Neural cell (in vitro differentiated cells): ENCODE data around the gene ST6GALNAC2. TPM values are rescaled to one million over a fixed set of nuclear protein-coding genes. Genes with fewer than 3 reads are reported as not detected.
"Not testable (repeated sequence)": the region's sequence is repeated elsewhere in the genome, so short reads cannot be mapped to it uniquely, and the experiment has no call there.

Experiments used
- H2AFZ ChIP-seq: fragments of 200-600, 300-800 bp; sonication (generic), shearing (Covaris generic); 2 replicates; pipeline ENCODE4 v1.6.0; 2014; ENCODE audit warnings: low read depth, mild to moderate bottlenecking, antibody characterized with exemption, low read length, moderate library complexity
- H3F3A ChIP-seq: fragments of 200-600 bp; shearing (Covaris generic); 2 replicates; pipeline ENCODE4 v1.6.1; 2016; ENCODE audit warnings: mild to moderate bottlenecking, moderate library complexity, mixed read lengths, antibody characterized with exemption, low read length; ENCODE audit not compliant: insufficient read depth, poor library complexity, severe bottlenecking
- H3K27ac ChIP-seq: fragments of 200-600, 300-800 bp; sonication (generic), shearing (Covaris generic); 2 replicates; pipeline ENCODE4 v1.5.1; 2014; ENCODE audit warnings: mild to moderate bottlenecking, low read length, moderate library complexity
- H3K27me3 ChIP-seq: fragments of 300-800, 200-600 bp; sonication (generic), shearing (Covaris generic); 2 replicates; pipeline ENCODE4 v1.6.0; 2014; ENCODE audit warnings: mild to moderate bottlenecking, low read depth, low read length, moderate library complexity; ENCODE audit not compliant: insufficient read depth
- H3K36me3 ChIP-seq: fragments of 300-800, 200-600 bp; sonication (generic), shearing (Covaris generic); 2 replicates; pipeline ENCODE4 v1.5.1; 2014; ENCODE audit warnings: mild to moderate bottlenecking, antibody characterized with exemption, low read length, moderate library complexity; ENCODE audit not compliant: insufficient read depth
- H3K4me2 ChIP-seq: fragments of 300-800, 200-600 bp; sonication (generic), shearing (Covaris generic); 2 replicates; pipeline ENCODE4 v1.6.0; 2014; ENCODE audit warnings: mild to moderate bottlenecking, low read length
- H3K4me3 ChIP-seq: fragments of 300-800, 200-600 bp; sonication (generic), shearing (Covaris generic); 2 replicates; pipeline ENCODE4 v1.5.1; 2014; ENCODE audit warnings: mild to moderate bottlenecking, low read length, moderate library complexity
- H3K79me2 ChIP-seq: fragments of 200-600 bp; shearing (Covaris generic); replicated peaks from 2 replicates; pipeline ENCODE4 v1.6.0; 2014; ENCODE audit warnings: mild to moderate bottlenecking, low read length, moderate library complexity; ENCODE audit not compliant: insufficient read depth
- H3K9ac ChIP-seq: fragments of 300-800, 200-600 bp; sonication (generic), shearing (Covaris generic); 2 replicates; pipeline ENCODE4 v1.6.1; 2016; ENCODE audit warnings: mild to moderate bottlenecking, low read length, mixed read lengths
- H3K9me2 ChIP-seq: fragments of 200-600 bp; shearing (Covaris generic); 2 replicates; pipeline ENCODE4 v1.6.1; 2016; ENCODE audit warnings: mild to moderate bottlenecking, low read length, mixed read lengths; ENCODE audit not compliant: insufficient read depth
- H3K9me3 ChIP-seq: fragments of 200-600, 300-800 bp; sonication (generic), shearing (Covaris generic); 2 replicates; pipeline ENCODE4 v1.6.1; 2016; ENCODE audit warnings: mild to moderate bottlenecking, mixed run types, low read length, moderate library complexity, mixed read lengths
- H4K20me1 ChIP-seq: fragments of 200-600 bp; shearing (Covaris generic); 2 replicates; pipeline ENCODE4 v1.6.1; 2016; ENCODE audit warnings: mild to moderate bottlenecking, mixed run types; ENCODE audit not compliant: insufficient read depth
- CTCF ChIP-seq: fragments of 450-650 bp; IDR thresholded peaks from 2 replicates; pipeline ENCODE4 v1.5.1; 2014; ENCODE audit warnings: antibody characterized with exemption, mild to moderate bottlenecking, moderate library complexity; ENCODE audit not compliant: poor library complexity, severe bottlenecking
- EP300 ChIP-seq: fragments of 450-650 bp; conservative IDR thresholded peaks from 2 replicates; pipeline ENCODE4 v1.6.1; 2014; ENCODE audit warnings: antibody characterized with exemption, mild to moderate bottlenecking, moderate library complexity; ENCODE audit not compliant: poor library complexity, severe bottlenecking
- EZH2 ChIP-seq: fragments of 200-600, 300-800 bp; shearing (Covaris generic), sonication (generic); IDR thresholded peaks from 2 replicates; pipeline ENCODE4 v1.6.1; 2014; ENCODE audit warnings: antibody characterized with exemption, low read length, borderline replicate concordance, mild to moderate bottlenecking; ENCODE audit not compliant: insufficient read depth, poor library complexity, severe bottlenecking
- MXI1 ChIP-seq: fragments of 450-650 bp; conservative IDR thresholded peaks from 2 replicates; pipeline ENCODE4 v1.6.1; 2014; ENCODE audit warnings: antibody characterized with exemption, mild to moderate bottlenecking; ENCODE audit not compliant: poor library complexity, severe bottlenecking
- POLR2AphosphoS5 ChIP-seq: IDR thresholded peaks from 2 replicates; pipeline ENCODE4 v1.6.1; 2012
- RAD21 ChIP-seq: fragments of 450-650 bp; conservative IDR thresholded peaks from 2 replicates; pipeline ENCODE4 v1.6.1; 2014; ENCODE audit warnings: antibody characterized with exemption, mild to moderate bottlenecking, moderate library complexity
- REST ChIP-seq: IDR thresholded peaks from 2 replicates; pipeline ENCODE4 v1.6.1; 2012; ENCODE audit warnings: borderline replicate concordance
- SMC3 ChIP-seq: fragments of 450-650 bp; conservative IDR thresholded peaks from 2 replicates; pipeline ENCODE4 v1.6.1; 2014; ENCODE audit warnings: antibody characterized with exemption, mild to moderate bottlenecking, moderate library complexity; ENCODE audit not compliant: poor library complexity
- TAF1 ChIP-seq: IDR thresholded peaks from 2 replicates; pipeline ENCODE4 v1.6.1; 2012; ENCODE audit warnings: low read depth
- polyA plus RNA-seq: library from polyadenylated mRNA; depleted of rRNA; stranded (reverse); fragments of >200 nt; gene quantifications from 2 replicates; pipeline ENCODE4 v1.2.3, GENCODE V29; 2014

ST6GALNAC2 gene
- polyA plus RNA-seq, 1 donor from 2014 or later, result not detected

- no peak overlapping the region for H3K4me3 ChIP-seq
- H2AFZ ChIP-seq, result no peak overlapping the region
- H3K9ac ChIP-seq, result no peak overlapping the region
- H3K27ac ChIP-seq, result no peak overlapping the region
- no peaks in the 10 kb centered on the region for H3K9me2 ChIP-seq
- H3K4me2 ChIP-seq, result no peak overlapping the region
- no peak for TF ChIP-seq SMC3
- no peak for TF ChIP-seq CTCF
- TF ChIP-seq REST, result no peak
- no peak for TF ChIP-seq EZH2
- no peak for TF ChIP-seq TAF1
- TF ChIP-seq RAD21, result no peak
- TF ChIP-seq POLR2AphosphoS5, result no peak
- no peak for TF ChIP-seq EP300
- no peak for TF ChIP-seq MXI1
- H3K79me2 ChIP-seq, result no peaks in the 10 kb centered on the region
- no peaks in the 10 kb centered on the region for H3F3A ChIP-seq
- H3K36me3 ChIP-seq, result peaks cover 5% of the 10 kb centered on the region
- no peaks in the 10 kb centered on the region for H3K9me3 ChIP-seq
- no peaks in the 10 kb centered on the region for H3K27me3 ChIP-seq
- no peaks in the 10 kb centered on the region for H4K20me1 ChIP-seq
Measured at GRCh38 chr17:76566613-76566943, 19.1 kb downstream of the ST6GALNAC2 start.

- no peak overlapping the region for H3K4me3 ChIP-seq
- no peak overlapping the region for H3K27ac ChIP-seq
- H3K27me3 ChIP-seq, result no peaks in the 10 kb centered on the region
- no peaks in the 10 kb centered on the region for H3F3A ChIP-seq
- H4K20me1 ChIP-seq, result no peaks in the 10 kb centered on the region
- H3K36me3 ChIP-seq, result peaks cover 5% of the 10 kb centered on the region
- H3K9me2 ChIP-seq, result no peaks in the 10 kb centered on the region
- no peak overlapping the region for H3K9ac ChIP-seq
- no peak for TF ChIP-seq EZH2
- TF ChIP-seq POLR2AphosphoS5, result no peak
- no peak for TF ChIP-seq CTCF
- no peak for TF ChIP-seq EP300
- TF ChIP-seq TAF1, result no peak
- TF ChIP-seq REST, result no peak
- TF ChIP-seq MXI1, result no peak
- no peak for TF ChIP-seq SMC3
- TF ChIP-seq RAD21, result no peak
- H3K79me2 ChIP-seq, result peaks cover 3% of the 10 kb centered on the region
- H3K9me3 ChIP-seq, result no peaks in the 10 kb centered on the region
- no peak overlapping the region for H2AFZ ChIP-seq
- H3K4me2 ChIP-seq, result no peak overlapping the region
Measured at GRCh38 chr17:76565728-76566612, 19.7 kb downstream of the ST6GALNAC2 start.

- not testable (repeated sequence) for H3K27ac ChIP-seq, H2AFZ ChIP-seq, H3K9me2 ChIP-seq, H3K9me3 ChIP-seq, H3K4me2 ChIP-seq, H3F3A ChIP-seq, H3K27me3 ChIP-seq, H3K4me3 ChIP-seq, H3K9ac ChIP-seq, H4K20me1 ChIP-seq, H3K36me3 ChIP-seq
- peaks cover 10% of the 10 kb centered on the region for H3K79me2 ChIP-seq
Measured at GRCh38 chr17:76564991-76565727, 20.5 kb downstream of the ST6GALNAC2 start.
